GM18951 (cell line): ENCODE data around the gene CAPN13.

Source experiments
- POLR2A ChIP-seq: IDR thresholded peaks from 4 replicates; pipeline ENCODE4 v1.6.1; 2011; ENCODE audit warnings: mild to moderate bottlenecking; ENCODE audit not compliant: insufficient read length, insufficient read depth; ENCODE audit errors: extremely low read depth
- in situ Hi-C: fragments of 300-500 bp; cut with MboI; formaldehyde crosslinking; loops from one replicate; pipeline ENCODE4 v1.12.0; 2022; ENCODE audit warnings: low sequenced_read_pairs, mixed read lengths, inconsistent platforms; ENCODE audit not compliant: unreplicated experiment

Gene CAPN13

GRCh38 chr2:30765876-30766470 is 41.3 kb downstream of the CAPN13 start:
- TF ChIP-seq POLR2A, result no peak
- in situ Hi-C loops, result no loop called here

GRCh38 chr2:30765191-30765590 is 42.1 kb downstream of the CAPN13 start:
- in situ Hi-C loops, result no loop called here
- no peak for TF ChIP-seq POLR2A

DNA sequence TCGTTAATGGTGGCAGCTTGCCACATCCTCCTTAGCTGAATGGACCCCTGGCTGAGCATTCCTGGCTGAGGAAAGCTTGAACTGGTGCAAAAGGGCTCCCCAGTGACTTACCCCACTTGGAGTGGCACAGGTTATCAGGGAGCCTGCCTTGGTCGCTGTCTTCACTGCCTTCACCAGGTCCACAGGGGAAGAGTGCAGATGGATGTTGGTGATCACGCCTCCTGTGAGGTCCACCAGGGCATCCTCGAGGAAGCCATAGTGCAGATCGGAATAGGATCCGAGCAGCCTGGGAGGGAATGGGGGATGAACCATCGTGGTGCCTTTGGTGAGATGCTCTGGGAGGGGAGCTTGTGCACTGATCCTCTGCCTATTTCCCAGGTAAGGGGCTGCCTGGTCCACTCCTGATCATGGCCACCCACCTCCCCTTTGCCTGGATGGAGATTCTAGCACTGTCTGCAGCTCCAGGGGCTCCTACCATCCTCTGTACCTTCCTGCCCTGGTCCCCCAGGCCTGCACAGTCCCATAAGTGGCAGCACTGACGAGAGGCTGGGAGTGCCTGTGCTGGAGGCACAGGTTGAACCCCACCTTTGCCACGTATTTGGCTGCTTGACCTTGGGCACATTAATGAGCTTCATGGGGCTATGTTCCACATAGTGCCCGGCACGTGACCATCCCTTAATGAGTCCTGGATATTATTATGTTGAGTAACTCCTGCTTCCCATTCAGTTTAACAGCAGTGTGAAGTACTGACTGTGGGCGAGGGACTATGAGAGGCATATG is 43.0 kb downstream of the CAPN13 start:
- TF ChIP-seq POLR2A, result no peak
- in situ Hi-C loops, result no loop called here

- no peak for TF ChIP-seq POLR2A
Measured at GRCh38 chr2:30763151-30763660, 44.0 kb downstream of the CAPN13 start.

GRCh38 chr2:30761226-30761625 is 46.0 kb downstream of the CAPN13 start:
- in situ Hi-C loops, result no loop called here
- TF ChIP-seq POLR2A, result no peak

More at GRCh38 chr2:30763151-30763660, 44.0 kb downstream of the CAPN13 start:
- in situ Hi-C loops, result no loop called here

GRCh38 chr2:30759481-30759880 is 47.8 kb downstream of the CAPN13 start:
- in situ Hi-C loops, result no loop called here
- TF ChIP-seq POLR2A, result no peak

GRCh38 chr2:30758191-30758651 is 49.0 kb downstream of the CAPN13 start:
- in situ Hi-C loops, result no loop called here
- TF ChIP-seq POLR2A, result no peak

GRCh38 chr2:30757749-30758148 is 49.5 kb downstream of the CAPN13 start:
- TF ChIP-seq POLR2A, result no peak
- in situ Hi-C loops, result no loop called here

DNA sequence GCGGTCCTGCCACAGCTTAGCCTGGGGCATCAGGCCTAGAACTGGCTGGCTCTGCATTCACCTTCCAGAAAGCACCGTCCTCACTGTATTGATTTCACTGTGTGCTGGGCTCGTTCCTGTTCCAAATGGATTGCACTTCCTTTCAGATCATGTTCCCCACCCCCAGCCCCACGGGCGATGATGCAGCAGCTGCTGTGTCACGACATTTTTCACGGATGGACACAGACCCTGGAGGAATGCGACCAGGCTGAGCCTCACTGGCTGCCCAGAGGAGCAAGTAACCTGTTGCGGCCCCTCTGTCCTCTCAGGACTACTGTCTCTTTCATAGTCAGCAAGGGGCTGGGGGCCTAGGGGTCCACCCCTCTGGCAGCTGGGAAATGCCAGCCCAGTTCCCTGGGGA is 50.3 kb downstream of the CAPN13 start:
- in situ Hi-C loops, result no loop called here
- TF ChIP-seq POLR2A, result no peak

DNA sequence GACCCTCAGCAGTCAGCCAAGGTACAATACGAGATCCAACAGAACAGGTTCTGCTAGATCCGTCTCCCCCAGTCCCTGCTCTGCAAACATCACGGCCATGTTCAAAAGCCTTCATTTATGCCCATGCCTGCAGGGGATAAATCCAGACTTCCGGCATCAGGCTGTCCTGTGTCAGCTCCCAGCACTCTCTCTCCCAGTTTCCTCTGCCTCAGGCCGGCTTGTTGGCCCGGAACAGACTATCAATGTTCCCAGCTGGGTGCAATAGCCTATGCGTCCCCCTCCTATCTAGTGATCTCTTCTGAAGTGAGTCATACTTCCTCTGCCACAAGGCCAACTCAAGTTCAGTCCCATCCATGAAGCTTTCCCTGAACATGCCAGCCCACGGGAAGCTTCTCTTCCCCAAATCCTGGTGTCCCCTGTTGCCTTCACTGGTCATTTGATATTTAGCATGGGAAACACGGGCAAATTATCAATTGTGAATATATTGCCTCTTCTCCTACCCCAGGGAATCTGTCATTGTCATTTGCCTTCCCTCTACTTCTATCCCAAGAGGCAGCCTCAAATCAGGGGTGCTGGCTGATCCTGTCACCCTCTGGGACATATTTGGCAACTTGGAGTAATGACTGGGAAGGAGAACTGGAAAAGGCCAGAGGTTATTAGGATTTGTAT is 51.1 kb downstream of the CAPN13 start:
- in situ Hi-C loops, result no loop called here
- TF ChIP-seq POLR2A, result no peak

DNA sequence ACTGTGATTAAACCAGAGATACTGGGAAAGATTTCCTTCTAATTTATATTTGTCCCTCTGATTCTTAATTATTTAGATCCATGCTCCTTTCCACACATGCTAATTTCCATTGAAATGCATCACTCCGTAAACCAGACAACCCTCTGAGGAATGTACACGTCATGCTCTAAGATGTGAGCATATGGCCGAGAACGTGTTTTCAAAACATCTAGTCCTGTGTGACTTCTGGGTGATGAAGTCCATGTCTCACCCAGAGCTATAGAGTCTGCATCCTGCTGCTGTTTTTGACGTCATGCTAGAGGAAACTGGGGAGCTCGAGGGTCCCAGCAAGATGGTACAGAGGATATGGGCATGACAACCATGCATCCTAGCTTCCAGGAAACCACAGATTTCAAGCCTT is 53.6 kb downstream of the CAPN13 start:
- TF ChIP-seq POLR2A, result no peak

DNA sequence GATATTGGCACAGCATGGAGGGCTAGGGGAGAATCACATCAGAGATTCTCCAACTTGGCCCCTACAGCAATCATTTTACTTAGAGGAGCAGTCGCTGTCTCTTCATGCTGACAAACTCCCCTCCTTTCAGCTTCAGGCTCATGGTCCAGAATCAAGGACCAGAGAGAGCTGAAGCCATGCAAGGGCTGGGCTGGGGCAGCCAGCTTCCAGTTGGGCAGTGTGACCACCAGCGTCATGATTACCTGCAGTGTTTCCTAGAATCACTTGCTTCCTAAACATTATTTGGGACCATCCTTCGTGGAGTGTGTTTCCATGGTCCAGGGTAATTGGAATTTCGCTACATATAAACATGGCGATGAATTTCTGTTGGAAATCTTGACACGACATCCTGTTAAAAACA is 54.4 kb downstream of the CAPN13 start:
- in situ Hi-C loops, result no loop called here
- no peak for TF ChIP-seq POLR2A

More for the DNA sequence above, 53.6 kb downstream of the CAPN13 start:
- in situ Hi-C loops, result no loop called here

GRCh38 chr2:30747206-30747605 is 60.0 kb downstream of the CAPN13 start:
- no peak for TF ChIP-seq POLR2A
- in situ Hi-C loops, result no loop called here

GRCh38 chr2:30744823-30745222 is 62.4 kb downstream of the CAPN13 start:
- in situ Hi-C loops, result no loop called here
- TF ChIP-seq POLR2A, result no peak

- TF ChIP-seq POLR2A, result no peak
- in situ Hi-C loops, result no loop called here
Measured at GRCh38 chr2:30741576-30741975, 65.7 kb downstream of the CAPN13 start.
